Ovary (tissue), 3 donors: ENCODE measurements around the gene DBH.

Experiments used
- EP300 ChIP-seq: sonication (generic); formaldehyde crosslinking; IDR thresholded peaks from one replicate; pipeline ENCODE4 v1.6.1; 2017; ENCODE audit warnings: antibody characterized with exemption
- TF ChIP-seq, protein P1 (sequence below), 3 donors: fragments of 450-650 bp in 2 of 3; fragments of 200-600 bp in 1 of 3; IDR thresholded peaks; one replicate each; pipeline versions ENCODE4 v1.5.1 to v1.8.0; 2016 to 2022; ENCODE audit warnings: antibody characterized with exemption in 3 of 3, mild to moderate bottlenecking in 1 of 3
- donor health status: DM: no; HTN: no; CAD: no.

DNA sequence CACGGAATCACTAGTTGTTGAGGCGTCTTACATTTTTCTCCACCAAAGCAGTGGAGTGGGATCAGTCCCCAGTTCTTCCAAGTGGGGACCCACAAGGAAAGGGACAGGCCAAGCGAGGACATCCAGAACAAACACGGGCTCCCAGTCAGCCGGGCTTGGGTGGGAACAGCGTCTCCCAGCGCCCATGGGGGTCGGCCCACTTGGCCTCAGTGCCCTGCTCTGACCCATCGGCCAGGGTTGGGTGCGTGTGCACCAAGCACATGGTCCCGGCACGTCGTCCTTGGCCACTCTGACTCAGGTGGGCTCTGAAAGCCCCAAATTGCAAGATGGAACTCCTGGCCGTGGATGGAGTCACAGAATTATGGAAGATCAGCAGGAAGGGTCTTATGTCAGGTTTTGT, 37.9 kb downstream of the DBH start:
- TF ChIP-seq, protein P1, sequence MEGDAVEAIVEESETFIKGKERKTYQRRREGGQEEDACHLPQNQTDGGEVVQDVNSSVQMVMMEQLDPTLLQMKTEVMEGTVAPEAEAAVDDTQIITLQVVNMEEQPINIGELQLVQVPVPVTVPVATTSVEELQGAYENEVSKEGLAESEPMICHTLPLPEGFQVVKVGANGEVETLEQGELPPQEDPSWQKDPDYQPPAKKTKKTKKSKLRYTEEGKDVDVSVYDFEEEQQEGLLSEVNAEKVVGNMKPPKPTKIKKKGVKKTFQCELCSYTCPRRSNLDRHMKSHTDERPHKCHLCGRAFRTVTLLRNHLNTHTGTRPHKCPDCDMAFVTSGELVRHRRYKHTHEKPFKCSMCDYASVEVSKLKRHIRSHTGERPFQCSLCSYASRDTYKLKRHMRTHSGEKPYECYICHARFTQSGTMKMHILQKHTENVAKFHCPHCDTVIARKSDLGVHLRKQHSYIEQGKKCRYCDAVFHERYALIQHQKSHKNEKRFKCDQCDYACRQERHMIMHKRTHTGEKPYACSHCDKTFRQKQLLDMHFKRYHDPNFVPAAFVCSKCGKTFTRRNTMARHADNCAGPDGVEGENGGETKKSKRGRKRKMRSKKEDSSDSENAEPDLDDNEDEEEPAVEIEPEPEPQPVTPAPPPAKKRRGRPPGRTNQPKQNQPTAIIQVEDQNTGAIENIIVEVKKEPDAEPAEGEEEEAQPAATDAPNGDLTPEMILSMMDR (IDR thresholded peaks at IDR 0.05): no peak
- TF ChIP-seq EP300: no peak
